ENCODE results near the gene RHOC.
"Not testable (repeated sequence)": the region's sequence is repeated elsewhere in the genome, so short reads cannot be mapped to it uniquely, and the experiment has no call there.

RHOC gene

GRCh38 chr1:112706505-112707220 is at the start of gene RHOC:
TSS of gene RHOC (minus strand) at chr1:112707127. CDS start at chr1:112703799, 3,328 bp downstream.
- DNase-seq = no peak

GRCh38 chr1:112754116-112754628 is 47.2 kb upstream of the RHOC start:
- no peak for DNase-seq

- DNase-seq = no peak
Observed at GRCh38 chr1:112748396-112748795, 41.5 kb upstream of the RHOC start.

- no peak for DNase-seq
Observed at GRCh38 chr1:112744009-112744578, 37.2 kb upstream of the RHOC start.

GRCh38 chr1:112743174-112744008 is 36.5 kb upstream of the RHOC start:
- no peak for DNase-seq

- no peak for DNase-seq
Observed at GRCh38 chr1:112737573-112737972, 30.6 kb upstream of the RHOC start.

GRCh38 chr1:112735752-112736151 is 28.8 kb upstream of the RHOC start:
- DNase-seq = no peak

- no peak for DNase-seq
Observed at GRCh38 chr1:112731451-112731850, 24.5 kb upstream of the RHOC start.

- no peak for DNase-seq
Observed at GRCh38 chr1:112729909-112730308, 23.0 kb upstream of the RHOC start.

- not testable (repeated sequence) for DNase-seq
Observed at GRCh38 chr1:112729011-112729410, 22.1 kb upstream of the RHOC start.

- DNase-seq = not testable (repeated sequence)
Observed at GRCh38 chr1:112728306-112728971, 21.5 kb upstream of the RHOC start.

GRCh38 chr1:112727716-112728115 is 20.8 kb upstream of the RHOC start:
- no peak for DNase-seq

GRCh38 chr1:112724240-112724639 is 17.3 kb upstream of the RHOC start:
- DNase-seq = not testable (repeated sequence)

- no peak for DNase-seq
Observed at GRCh38 chr1:112723511-112723839, 16.5 kb upstream of the RHOC start.

GRCh38 chr1:112722601-112723510 is 15.9 kb upstream of the RHOC start:
- peak; percentile 43 for DNase-seq

- DNase-seq = no peak
Observed at GRCh38 chr1:112721966-112722524, 15.1 kb upstream of the RHOC start.

- DNase-seq = not testable (repeated sequence)
Observed at GRCh38 chr1:112721294-112721693, 14.4 kb upstream of the RHOC start.

GRCh38 chr1:112720800-112721199 is 13.9 kb upstream of the RHOC start:
- no peak for DNase-seq

- DNase-seq = no peak
Observed at GRCh38 chr1:112719706-112720105, 12.8 kb upstream of the RHOC start.

GRCh38 chr1:112718691-112719418 is 11.9 kb upstream of the RHOC start:
- DNase-seq = no peak

Data from DMS 273 treated with DMSO at 0.1 percent for 48 hours (cell line).